GM23338 (cell line): ENCODE measurements around the gene GPA33. TPM values are rescaled to one million over a fixed set of nuclear protein-coding genes. Genes with fewer than 3 reads are reported as not detected.

Experiments used
- ATAC-seq: fragments of 200-7000 bp; cut with Tn5 transposase; 3 replicates; pipeline ENCODE4 v1.9.1; 2020
- DNase-seq: peaks from one replicate; pipeline ENCODE4 v3.0.0-alpha.2; 2015; ENCODE audit warnings: low spot score
- H2AFZ ChIP-seq: fragments of 200-600 bp; sonication (generic); 2 replicates; pipeline ENCODE4 v1.8.0; 2016; ENCODE audit warnings: antibody characterized with exemption, mild to moderate bottlenecking, moderate library complexity
- H3F3A ChIP-seq: fragments of 200-600 bp; sonication (generic); replicated peaks from 2 replicates; pipeline ENCODE4 v1.8.0; 2017; ENCODE audit warnings: antibody characterized with exemption, mixed run types, low read depth
- H3K27ac ChIP-seq: fragments of 200-600 bp; sonication (generic); 2 replicates; pipeline ENCODE4 v1.6.1; 2016; ENCODE audit warnings: low read depth
- H3K27me3 ChIP-seq: fragments of 200-600 bp; sonication (generic); 2 replicates; pipeline ENCODE4 v1.8.0; 2016; ENCODE audit warnings: mild to moderate bottlenecking, mixed run types, moderate library complexity; ENCODE audit not compliant: insufficient read depth
- H3K36me3 ChIP-seq: fragments of 200-600 bp; sonication (generic); 2 replicates; pipeline ENCODE4 v1.8.0; 2016; ENCODE audit warnings: mild to moderate bottlenecking; ENCODE audit not compliant: insufficient read depth
- H3K4me1 ChIP-seq: fragments of 200-600 bp; sonication (generic); 2 replicates; pipeline ENCODE4 v1.8.0; 2016; ENCODE audit warnings: mild to moderate bottlenecking, moderate library complexity; ENCODE audit not compliant: insufficient read depth
- H3K4me2 ChIP-seq: fragments of 200-600 bp; sonication (generic); 2 replicates; pipeline ENCODE4 v1.7.1; 2017; ENCODE audit warnings: mixed run types
- H3K4me3 ChIP-seq: fragments of 200-600 bp; sonication (generic); 2 replicates; pipeline ENCODE4 v1.6.1; 2016; ENCODE audit warnings: mixed run types
- H3K79me2 ChIP-seq: fragments of 200-600 bp; sonication (generic); replicated peaks from 2 replicates; pipeline ENCODE4 v1.8.0; 2017; ENCODE audit warnings: mild to moderate bottlenecking; ENCODE audit not compliant: insufficient read depth
- H3K9me2 ChIP-seq: fragments of 200-600 bp; sonication (generic); 2 replicates; pipeline ENCODE4 v1.8.0; 2017; ENCODE audit not compliant: insufficient read depth
- H4K20me1 ChIP-seq: fragments of 200-600 bp; sonication (generic); replicated peaks from 2 replicates; pipeline ENCODE4 v1.8.0; 2017; ENCODE audit warnings: mild to moderate bottlenecking; ENCODE audit not compliant: insufficient read depth
- H3K27ac Mint-ChIP-seq: 2 replicates; pipeline ENCODE4 v1.8.0; 2020; ENCODE audit warnings: inconsistent platforms, mild to moderate bottlenecking, moderate library complexity, mixed read lengths
- H3K27me3 Mint-ChIP-seq: 3 replicates; pipeline ENCODE4 v1.8.0; 2022; ENCODE audit warnings: low read depth, mild to moderate bottlenecking, moderate library complexity, mixed read lengths, inconsistent platforms; ENCODE audit not compliant: insufficient read depth, poor library complexity
- H3K36me3 Mint-ChIP-seq: 3 replicates; pipeline ENCODE4 v1.8.0; 2021; ENCODE audit warnings: low read depth, mild to moderate bottlenecking, inconsistent platforms, moderate library complexity, mixed read lengths
- H3K4me1 Mint-ChIP-seq: 3 replicates; pipeline ENCODE4 v1.8.0; 2020; ENCODE audit warnings: mild to moderate bottlenecking, inconsistent platforms, mixed read lengths
- H3K4me3 Mint-ChIP-seq: 3 replicates; pipeline ENCODE4 v1.8.0; 2021; ENCODE audit warnings: moderate library complexity, mild to moderate bottlenecking, inconsistent platforms, mixed read lengths
- H3K9me3 Mint-ChIP-seq: 3 replicates; pipeline ENCODE4 v1.8.0; 2020; ENCODE audit warnings: moderate library complexity, mild to moderate bottlenecking, inconsistent platforms, mixed read lengths
- ETS1 ChIP-seq: IDR thresholded peaks from 2 replicates; pipeline ENCODE4 v1.6.1; 2016; ENCODE audit warnings: antibody characterized with exemption
- EZH2phosphoT487 ChIP-seq: fragments of 200-600 bp; sonication (generic); IDR thresholded peaks from one replicate; pipeline ENCODE4 v1.8.1; 2018; ENCODE audit warnings: antibody characterized with exemption; ENCODE audit not compliant: unreplicated experiment
- POLR2AphosphoS5 ChIP-seq: IDR thresholded peaks from 2 replicates; pipeline ENCODE4 v1.6.1; 2016; ENCODE audit warnings: antibody characterized with exemption, low read depth
- ZNF114 ChIP-seq: fragments of 250-450 bp; sonication (Bioruptor Pico); IDR thresholded peaks from 2 replicates; pipeline ENCODE4 v1.5.0; 2020; ENCODE audit warnings: mild to moderate bottlenecking, moderate library complexity
- ZNF331 ChIP-seq: fragments of 250-450 bp; sonication (Bioruptor Pico); IDR thresholded peaks from 2 replicates; pipeline ENCODE4 v1.5.0; 2020; ENCODE audit warnings: low read depth, mild to moderate bottlenecking, moderate library complexity
- ZNF462 ChIP-seq: fragments of 250-450 bp; sonication (Bioruptor Pico); IDR thresholded peaks from 2 replicates; pipeline ENCODE4 v1.5.0; 2020; ENCODE audit warnings: mild to moderate bottlenecking, moderate library complexity
- polyA plus RNA-seq: library from polyadenylated mRNA; unstranded; fragments of >200 nt; fragmentation: Nextera tagmentation; extraction: Ambion mirVana; gene quantifications from 2 replicates; pipeline ENCODE4 v1.2.1, GENCODE V29; 2016
- total RNA-seq: library from RNA; depleted of rRNA; stranded (reverse); fragments of >200 nt; shearing (Covaris generic); gene quantifications from 2 replicates; pipeline ENCODE4 v1.2.3, GENCODE V29; 2014

GPA33 gene
- total and polyA plus RNA-seq, 2 experiments from 2014 or later, result 0.10 to 0.28 TPM

GRCh38 chr1:167012570-167012969 lies 77.6 kb downstream of the GPA33 start (continued):
- TF ChIP-seq ZNF462 (CRISPR knock-in tag), result no peak
- TF ChIP-seq ETS1, result no peak
- no peak for TF ChIP-seq ZNF331

DNA sequence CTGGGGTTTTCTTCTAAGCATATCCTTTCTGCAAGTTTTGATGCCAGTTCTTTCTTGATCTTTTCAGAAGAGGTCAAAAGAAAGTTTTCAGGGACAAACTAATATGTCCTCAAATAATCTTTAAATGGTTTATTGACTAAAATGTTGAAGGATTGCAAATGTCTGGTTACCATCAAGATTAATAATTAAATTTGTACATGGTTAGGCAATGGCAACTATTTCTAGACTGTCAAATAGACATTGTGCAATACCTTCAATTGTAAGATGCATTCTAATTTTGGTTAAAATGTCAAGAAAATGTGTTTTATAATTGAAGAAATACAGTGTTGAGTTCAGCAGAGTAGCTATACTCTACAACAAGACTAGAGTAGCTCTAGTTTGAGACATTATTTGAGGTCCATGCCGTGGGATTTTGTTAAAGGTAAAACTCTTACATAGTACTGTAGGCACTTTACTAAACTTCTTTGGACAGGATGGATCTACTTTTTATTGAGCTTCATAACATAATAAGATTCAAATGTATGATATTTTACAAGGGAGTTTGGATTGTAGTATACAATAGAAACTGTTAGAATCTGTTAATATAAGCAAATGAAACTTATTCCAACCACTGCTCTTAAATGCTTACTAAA lies 78.5 kb downstream of the GPA33 start:
- no peaks in the 10 kb centered on the region for H3K4me1 ChIP-seq
- H3K4me2 ChIP-seq, result no peak overlapping the region
- H3K36me3 ChIP-seq, result no peaks in the 10 kb centered on the region
- Mint-ChIP-seq H3K36me3 (no peaks in the 10 kb centered on the region), H3K27me3 (no peaks in the 10 kb centered on the region), H3K27ac (no peak overlapping the region), H3K4me3 (no peak overlapping the region), H3K9me3 (no peaks in the 10 kb centered on the region), H3K4me1 (no peaks in the 10 kb centered on the region)
- H3K9me2 ChIP-seq, result no peaks in the 10 kb centered on the region
- no peaks in the 10 kb centered on the region for H4K20me1 ChIP-seq
- no peak for TF ChIP-seq ZNF114 (CRISPR knock-in tag)
- TF ChIP-seq POLR2AphosphoS5, result no peak
- no peak for TF ChIP-seq ZNF462 (CRISPR knock-in tag)
- TF ChIP-seq EZH2phosphoT487, result no peak
- DNase-seq (no peak), ATAC-seq (no peak)
- no peaks in the 10 kb centered on the region for H3K79me2 ChIP-seq
- no peak overlapping the region for H2AFZ ChIP-seq
- H3K27ac ChIP-seq, result no peak overlapping the region
- no peak overlapping the region for H3K4me3 ChIP-seq
- no peaks in the 10 kb centered on the region for H3K27me3 ChIP-seq
- no peaks in the 10 kb centered on the region for H3F3A ChIP-seq
